Measurements from ENCODE around the gene TM9SF1. TPM values are rescaled to one million over a fixed set of nuclear protein-coding genes. Genes with fewer than 3 reads are reported as not detected.

TM9SF1 gene
- total and polyA plus RNA-seq, 2 of the 13 experiments (the other 11 are each of a cell fraction or from before 2014, with no cell fraction given), result 83.2 to 110 TPM

DNA sequence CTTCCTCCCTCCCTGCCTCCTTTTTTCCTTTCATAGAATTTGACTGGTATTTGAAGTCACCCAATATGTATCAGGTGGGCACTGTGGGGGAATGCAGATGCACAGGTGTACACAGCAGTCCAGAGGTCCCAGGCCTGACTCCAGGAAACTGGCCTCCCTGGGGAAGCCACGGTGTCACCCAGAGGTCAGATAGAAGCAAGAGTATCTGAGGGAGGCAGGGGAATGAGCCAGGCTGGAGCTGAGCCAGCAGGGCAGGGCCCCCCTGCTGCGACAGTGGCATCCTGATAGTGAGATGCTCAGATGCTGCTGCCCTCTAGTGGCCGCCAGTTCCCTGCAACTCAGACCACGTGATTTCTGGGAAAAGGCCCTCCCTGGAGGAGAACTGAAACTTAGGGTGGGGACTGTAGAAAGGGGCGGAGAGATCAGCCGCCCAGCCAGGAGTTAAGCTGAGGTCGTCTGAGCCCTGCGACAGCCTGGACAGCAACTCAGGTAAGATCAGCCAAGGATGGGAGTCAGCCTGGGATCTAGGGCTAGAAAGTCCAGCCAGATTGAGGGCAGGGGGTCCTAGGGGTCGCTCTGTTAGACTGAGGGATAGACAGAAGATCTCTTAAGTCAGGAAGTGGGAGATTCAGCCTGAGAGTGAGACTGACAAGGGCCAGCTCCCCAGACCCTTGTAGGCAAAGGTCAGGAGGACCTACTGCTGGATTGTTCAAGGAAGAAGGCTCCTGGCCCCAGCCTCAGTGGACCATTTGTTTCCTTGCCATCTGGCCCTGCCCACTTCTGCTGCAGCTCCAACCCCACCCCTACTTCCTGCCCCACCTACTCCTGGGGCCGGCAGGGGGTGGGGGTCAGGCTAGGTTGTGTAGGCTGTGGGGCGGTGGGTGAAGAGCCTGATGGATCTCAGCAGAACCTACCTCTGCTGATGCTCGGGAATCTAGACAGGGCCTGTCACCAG, 34.1 kb downstream of the TM9SF1 start, which contains the start of gene IRF9 (continued):
- TF ChIP-seq, protein P1, sequence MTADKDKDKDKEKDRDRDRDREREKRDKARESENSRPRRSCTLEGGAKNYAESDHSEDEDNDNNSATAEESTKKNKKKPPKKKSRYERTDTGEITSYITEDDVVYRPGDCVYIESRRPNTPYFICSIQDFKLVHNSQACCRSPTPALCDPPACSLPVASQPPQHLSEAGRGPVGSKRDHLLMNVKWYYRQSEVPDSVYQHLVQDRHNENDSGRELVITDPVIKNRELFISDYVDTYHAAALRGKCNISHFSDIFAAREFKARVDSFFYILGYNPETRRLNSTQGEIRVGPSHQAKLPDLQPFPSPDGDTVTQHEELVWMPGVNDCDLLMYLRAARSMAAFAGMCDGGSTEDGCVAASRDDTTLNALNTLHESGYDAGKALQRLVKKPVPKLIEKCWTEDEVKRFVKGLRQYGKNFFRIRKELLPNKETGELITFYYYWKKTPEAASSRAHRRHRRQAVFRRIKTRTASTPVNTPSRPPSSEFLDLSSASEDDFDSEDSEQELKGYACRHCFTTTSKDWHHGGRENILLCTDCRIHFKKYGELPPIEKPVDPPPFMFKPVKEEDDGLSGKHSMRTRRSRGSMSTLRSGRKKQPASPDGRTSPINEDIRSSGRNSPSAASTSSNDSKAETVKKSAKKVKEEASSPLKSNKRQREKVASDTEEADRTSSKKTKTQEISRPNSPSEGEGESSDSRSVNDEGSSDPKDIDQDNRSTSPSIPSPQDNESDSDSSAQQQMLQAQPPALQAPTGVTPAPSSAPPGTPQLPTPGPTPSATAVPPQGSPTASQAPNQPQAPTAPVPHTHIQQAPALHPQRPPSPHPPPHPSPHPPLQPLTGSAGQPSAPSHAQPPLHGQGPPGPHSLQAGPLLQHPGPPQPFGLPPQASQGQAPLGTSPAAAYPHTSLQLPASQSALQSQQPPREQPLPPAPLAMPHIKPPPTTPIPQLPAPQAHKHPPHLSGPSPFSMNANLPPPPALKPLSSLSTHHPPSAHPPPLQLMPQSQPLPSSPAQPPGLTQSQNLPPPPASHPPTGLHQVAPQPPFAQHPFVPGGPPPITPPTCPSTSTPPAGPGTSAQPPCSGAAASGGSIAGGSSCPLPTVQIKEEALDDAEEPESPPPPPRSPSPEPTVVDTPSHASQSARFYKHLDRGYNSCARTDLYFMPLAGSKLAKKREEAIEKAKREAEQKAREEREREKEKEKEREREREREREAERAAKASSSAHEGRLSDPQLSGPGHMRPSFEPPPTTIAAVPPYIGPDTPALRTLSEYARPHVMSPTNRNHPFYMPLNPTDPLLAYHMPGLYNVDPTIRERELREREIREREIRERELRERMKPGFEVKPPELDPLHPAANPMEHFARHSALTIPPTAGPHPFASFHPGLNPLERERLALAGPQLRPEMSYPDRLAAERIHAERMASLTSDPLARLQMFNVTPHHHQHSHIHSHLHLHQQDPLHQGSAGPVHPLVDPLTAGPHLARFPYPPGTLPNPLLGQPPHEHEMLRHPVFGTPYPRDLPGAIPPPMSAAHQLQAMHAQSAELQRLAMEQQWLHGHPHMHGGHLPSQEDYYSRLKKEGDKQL (CRISPR knock-in tag; IDR thresholded peaks at IDR 0.05; ENCODE audit: low read depth), result peak; percentile 85; the same call in 1 of the 2 replicates
- TF ChIP-seq, protein P2, sequence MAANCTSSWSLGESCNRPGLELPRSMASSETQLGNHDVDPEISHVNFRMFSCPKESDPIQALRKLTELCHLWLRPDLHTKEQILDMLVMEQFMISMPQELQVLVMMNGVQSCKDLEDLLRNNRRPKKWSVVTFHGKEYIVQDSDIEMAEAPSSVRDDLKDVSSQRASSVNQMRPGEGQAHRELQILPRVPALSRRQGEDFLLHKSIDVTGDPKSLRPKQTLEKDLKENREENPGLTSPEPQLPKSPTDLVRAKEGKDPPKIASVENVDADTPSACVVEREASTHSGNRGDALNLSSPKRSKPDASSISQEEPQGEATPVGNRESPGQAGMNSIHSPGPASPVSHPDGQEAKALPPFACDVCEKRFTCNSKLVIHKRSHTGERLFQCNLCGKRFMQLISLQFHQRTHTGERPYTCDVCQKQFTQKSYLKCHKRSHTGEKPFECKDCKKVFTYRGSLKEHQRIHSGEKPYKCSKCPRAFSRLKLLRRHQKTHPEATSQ (CRISPR knock-in tag; IDR thresholded peaks at IDR 0.05; ENCODE audit: borderline replicate concordance), result peak; percentile 95
- TF ChIP-seq, protein P3, sequence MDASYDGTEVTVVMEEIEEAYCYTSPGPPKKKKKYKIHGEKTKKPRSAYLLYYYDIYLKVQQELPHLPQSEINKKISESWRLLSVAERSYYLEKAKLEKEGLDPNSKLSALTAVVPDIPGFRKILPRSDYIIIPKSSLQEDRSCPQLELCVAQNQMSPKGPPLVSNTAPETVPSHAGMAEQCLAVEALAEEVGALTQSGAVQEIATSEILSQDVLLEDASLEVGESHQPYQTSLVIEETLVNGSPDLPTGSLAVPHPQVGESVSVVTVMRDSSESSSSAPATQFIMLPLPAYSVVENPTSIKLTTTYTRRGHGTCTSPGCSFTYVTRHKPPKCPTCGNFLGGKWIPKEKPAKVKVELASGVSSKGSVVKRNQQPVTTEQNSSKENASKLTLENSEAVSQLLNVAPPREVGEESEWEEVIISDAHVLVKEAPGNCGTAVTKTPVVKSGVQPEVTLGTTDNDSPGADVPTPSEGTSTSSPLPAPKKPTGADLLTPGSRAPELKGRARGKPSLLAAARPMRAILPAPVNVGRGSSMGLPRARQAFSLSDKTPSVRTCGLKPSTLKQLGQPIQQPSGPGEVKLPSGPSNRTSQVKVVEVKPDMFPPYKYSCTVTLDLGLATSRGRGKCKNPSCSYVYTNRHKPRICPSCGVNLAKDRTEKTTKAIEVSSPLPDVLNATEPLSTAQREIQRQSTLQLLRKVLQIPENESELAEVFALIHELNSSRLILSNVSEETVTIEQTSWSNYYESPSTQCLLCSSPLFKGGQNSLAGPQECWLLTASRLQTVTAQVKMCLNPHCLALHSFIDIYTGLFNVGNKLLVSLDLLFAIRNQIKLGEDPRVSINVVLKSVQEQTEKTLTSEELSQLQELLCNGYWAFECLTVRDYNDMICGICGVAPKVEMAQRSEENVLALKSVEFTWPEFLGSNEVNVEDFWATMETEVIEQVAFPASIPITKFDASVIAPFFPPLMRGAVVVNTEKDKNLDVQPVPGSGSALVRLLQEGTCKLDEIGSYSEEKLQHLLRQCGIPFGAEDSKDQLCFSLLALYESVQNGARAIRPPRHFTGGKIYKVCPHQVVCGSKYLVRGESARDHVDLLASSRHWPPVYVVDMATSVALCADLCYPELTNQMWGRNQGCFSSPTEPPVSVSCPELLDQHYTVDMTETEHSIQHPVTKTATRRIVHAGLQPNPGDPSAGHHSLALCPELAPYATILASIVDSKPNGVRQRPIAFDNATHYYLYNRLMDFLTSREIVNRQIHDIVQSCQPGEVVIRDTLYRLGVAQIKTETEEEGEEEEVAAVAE (CRISPR knock-in tag; IDR thresholded peaks at IDR 0.05; ENCODE audit: borderline replicate concordance), result peak; percentile 98
- TF ChIP-seq MEIS2 (CRISPR knock-in tag; IDR thresholded peaks at IDR 0.05), result peak; percentile 78
- TF ChIP-seq, protein P4, sequence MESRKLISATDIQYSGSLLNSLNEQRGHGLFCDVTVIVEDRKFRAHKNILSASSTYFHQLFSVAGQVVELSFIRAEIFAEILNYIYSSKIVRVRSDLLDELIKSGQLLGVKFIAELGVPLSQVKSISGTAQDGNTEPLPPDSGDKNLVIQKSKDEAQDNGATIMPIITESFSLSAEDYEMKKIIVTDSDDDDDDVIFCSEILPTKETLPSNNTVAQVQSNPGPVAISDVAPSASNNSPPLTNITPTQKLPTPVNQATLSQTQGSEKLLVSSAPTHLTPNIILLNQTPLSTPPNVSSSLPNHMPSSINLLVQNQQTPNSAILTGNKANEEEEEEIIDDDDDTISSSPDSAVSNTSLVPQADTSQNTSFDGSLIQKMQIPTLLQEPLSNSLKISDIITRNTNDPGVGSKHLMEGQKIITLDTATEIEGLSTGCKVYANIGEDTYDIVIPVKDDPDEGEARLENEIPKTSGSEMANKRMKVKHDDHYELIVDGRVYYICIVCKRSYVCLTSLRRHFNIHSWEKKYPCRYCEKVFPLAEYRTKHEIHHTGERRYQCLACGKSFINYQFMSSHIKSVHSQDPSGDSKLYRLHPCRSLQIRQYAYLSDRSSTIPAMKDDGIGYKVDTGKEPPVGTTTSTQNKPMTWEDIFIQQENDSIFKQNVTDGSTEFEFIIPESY (CRISPR knock-in tag; IDR thresholded peaks at IDR 0.05), result peak; percentile 97
- TF ChIP-seq TGIF2 (CRISPR knock-in tag; IDR thresholded peaks at IDR 0.05), result peak; percentile 99
- no peak for TF ChIP-seq ONECUT2 (CRISPR knock-in tag; IDR thresholded peaks at IDR 0.05)
- TF ChIP-seq, protein P5, sequence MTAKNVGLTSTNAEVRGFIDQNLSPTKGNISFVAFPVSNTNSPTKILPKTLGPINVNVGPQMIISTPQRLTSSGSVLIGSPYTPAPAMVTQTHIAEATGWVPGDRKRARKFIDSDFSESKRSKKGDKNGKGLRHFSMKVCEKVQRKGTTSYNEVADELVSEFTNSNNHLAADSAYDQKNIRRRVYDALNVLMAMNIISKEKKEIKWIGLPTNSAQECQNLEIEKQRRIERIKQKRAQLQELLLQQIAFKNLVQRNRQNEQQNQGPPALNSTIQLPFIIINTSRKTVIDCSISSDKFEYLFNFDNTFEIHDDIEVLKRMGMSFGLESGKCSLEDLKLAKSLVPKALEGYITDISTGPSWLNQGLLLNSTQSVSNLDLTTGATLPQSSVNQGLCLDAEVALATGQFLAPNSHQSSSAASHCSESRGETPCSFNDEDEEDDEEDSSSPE (CRISPR knock-in tag; IDR thresholded peaks at IDR 0.05), result peak; percentile 87
- TF ChIP-seq ATF7 (IDR thresholded peaks at IDR 0.05), result no peak
- TF ChIP-seq ATF7 (CRISPR knock-in tag; IDR thresholded peaks at IDR 0.05), result no peak
- TF ChIP-seq ZEB1 (IDR thresholded peaks at IDR 0.05; ENCODE audit: insufficient replicate concordance, low read depth), result peak; percentile 84
